Small intestine (tissue), 7 donors: ENCODE results near the gene SYNPO2. TPM values are rescaled to one million over a fixed set of nuclear protein-coding genes. Genes with fewer than 3 reads are reported as not detected.
"Not testable (repeated sequence)": the region's sequence is repeated elsewhere in the genome, so short reads cannot be mapped to it uniquely, and the experiment has no call there.

Experiments used
- DNase-seq, 2 donors: peaks; one replicate each; pipeline versions ENCODE4 v3.0.0 to v3.0.0-alpha.2; 2013
- FAIRE-seq: peaks from 2 replicates; lab custom pipeline; 2012; peaks lifted over from hg19 to GRCh38; lab: Jason Lieb, UNC
- H3K27ac ChIP-seq, 3 donors: one replicate each; pipeline ENCODE4 v1.5.1; 2013; ENCODE audit warnings: low read length in 2 of 3, mild to moderate bottlenecking in 2 of 3, control low read depth in 1 of 3, inconsistent platforms in 1 of 3, low read depth in 1 of 3, moderate library complexity in 1 of 3
- H3K27me3 ChIP-seq, 3 donors: one replicate each; pipeline ENCODE4 v1.6.1; 2013; ENCODE audit warnings: low read length in 3 of 3, inconsistent platforms in 1 of 3; ENCODE audit not compliant: control insufficient read depth in 3 of 3, insufficient read depth in 3 of 3
- H3K36me3 ChIP-seq, 3 donors: one replicate each; pipeline ENCODE4 v1.6.1; 2013; ENCODE audit warnings: low read length in 3 of 3, inconsistent platforms in 1 of 3, low read depth in 1 of 3, mild to moderate bottlenecking in 1 of 3, moderate library complexity in 1 of 3; ENCODE audit not compliant: control insufficient read depth in 3 of 3, insufficient read depth in 2 of 3
- H3K4me1 ChIP-seq, 3 donors: one replicate each; pipeline ENCODE4 v1.6.1; 2013; ENCODE audit warnings: low read length in 2 of 3, inconsistent platforms in 1 of 3, low read depth in 1 of 3, mild to moderate bottlenecking in 1 of 3, moderate library complexity in 1 of 3; ENCODE audit not compliant: control insufficient read depth in 3 of 3, insufficient read depth in 2 of 3
- H3K4me3 ChIP-seq, 3 donors: one replicate each; pipeline ENCODE4 v1.5.1; 2013; ENCODE audit warnings: low read length in 3 of 3, control low read depth in 1 of 3, inconsistent platforms in 1 of 3, low read depth in 1 of 3, mild to moderate bottlenecking in 1 of 3, moderate library complexity in 1 of 3
- H3K9me3 ChIP-seq, 2 donors: one replicate each; pipeline ENCODE4 v1.6.1; 2013; ENCODE audit warnings: low read depth in 1 of 2, low read length in 1 of 2; ENCODE audit not compliant: control insufficient read depth in 2 of 2, insufficient read depth in 1 of 2
- WGBS, 3 donors: extraction: QIAGEN DNeasy Blood & Tissue Kit; methylation state at CpG; one replicate each; pipeline ENCODE4 v1.1.7; 2013; 5-methylcytosine and 5-hydroxymethylcytosine counted together
- polyA plus RNA-seq, 4 donors: library from polyadenylated mRNA; stranded (reverse) in 3 of 4; unstranded in 1 of 4; fragments of 200-250 nt in 3 of 4; fragments of 120-200 nt in 1 of 4; gene quantifications; one replicate each; pipeline versions ENCODE4 v1.2.1 to v1.2.3, GENCODE V29; 2013
- donor health status: healthy with polysubstance abuse.
- donor health status: control.
- donor health status: control.
- donor health status: Bipolar disorder and iron deficiency.
- donor health status: healthy.

SYNPO2 gene
- polyA plus RNA-seq, 4 donors: 1.1 to 25.3 (median 10.1) TPM

- 66 to 86% (median 80%) methylated on average over 3 of the region's 3 CpGs for WGBS, 3 donors
- FAIRE-seq: no peak
- H3K4me1 ChIP-seq: no peaks in the 10 kb centered on the region
Measured at GRCh38 chr4:119040261-119040660, 151.6 kb downstream of the SYNPO2 start.

GRCh38 chr4:119040694-119041185 lies 152.1 kb downstream of the SYNPO2 start:
- no peaks in the 10 kb centered on the region for H3K27me3 ChIP-seq
- H3K9me3 ChIP-seq: no peaks in the 10 kb centered on the region
- no peaks in the 10 kb centered on the region for H3K4me1 ChIP-seq
- FAIRE-seq: no peak
- DNase-seq: no peak
- H3K36me3 ChIP-seq: no peaks in the 10 kb centered on the region
- H3K4me3 ChIP-seq: no peak overlapping the region
- peak overlapping the region in 2 of 3 donors; percentile 11 to 82 for H3K27ac ChIP-seq
- 65 to 89% (median 76%) methylated on average over 2 of the region's 2 CpGs for WGBS, 3 donors

More at GRCh38 chr4:119040261-119040660, 151.6 kb downstream of the SYNPO2 start:
- no peaks in the 10 kb centered on the region for H3K9me3 ChIP-seq
- H3K36me3 ChIP-seq: no peaks in the 10 kb centered on the region
- H3K4me3 ChIP-seq: no peak overlapping the region
- no peak for DNase-seq
- H3K27me3 ChIP-seq: no peaks in the 10 kb centered on the region
- peak overlapping the region in 1 of 3 donors; percentile 82 for H3K27ac ChIP-seq

GRCh38 chr4:119041396-119041795 lies 152.7 kb downstream of the SYNPO2 start:
- no peaks in the 10 kb centered on the region for H3K27me3 ChIP-seq
- H3K4me1 ChIP-seq: no peaks in the 10 kb centered on the region
- WGBS, 3 donors: 72 to 83% (median 80%) methylated on average over 2 of the region's 2 CpGs
- no peak for DNase-seq
- no peaks in the 10 kb centered on the region for H3K36me3 ChIP-seq
- no peak for FAIRE-seq
- H3K4me3 ChIP-seq: no peak overlapping the region
- no peaks in the 10 kb centered on the region for H3K9me3 ChIP-seq
- no peak overlapping the region for H3K27ac ChIP-seq

- WGBS, 3 donors: 0 to 3% (median 1%) methylated on average over 6 of the region's 6 CpGs
- no peaks in the 10 kb centered on the region for H3K9me3 ChIP-seq
- peak; percentile 59 for FAIRE-seq
- H3K4me1 ChIP-seq: no peaks in the 10 kb centered on the region
- no peak overlapping the region for H3K27ac ChIP-seq
- peak; percentile 74 to 84 for DNase-seq
- no peaks in the 10 kb centered on the region for H3K27me3 ChIP-seq
- no peaks in the 10 kb centered on the region for H3K36me3 ChIP-seq
- no peak overlapping the region for H3K4me3 ChIP-seq
Measured at GRCh38 chr4:119041951-119042560, 153.4 kb downstream of the SYNPO2 start.

- DNase-seq: no peak
Measured at GRCh38 chr4:119046263-119046662, 157.6 kb downstream of the SYNPO2 start.

GRCh38 chr4:119047059-119047458 lies 158.4 kb downstream of the SYNPO2 start:
- not testable (repeated sequence) for H3K4me3 ChIP-seq, H3K36me3 ChIP-seq, H3K27ac ChIP-seq, DNase-seq, FAIRE-seq, H3K27me3 ChIP-seq, H3K9me3 ChIP-seq, H3K4me1 ChIP-seq
- 90 to 91% (median 90%) methylated on average over 5 of the region's 5 CpGs for WGBS, 3 donors

More at GRCh38 chr4:119046263-119046662, 157.6 kb downstream of the SYNPO2 start:
- no peak overlapping the region for H3K4me3 ChIP-seq
- WGBS, 3 donors: 67 to 71% (median 70%) methylated on average over 4 of the region's 4 CpGs
- H3K27me3 ChIP-seq: no peaks in the 10 kb centered on the region
- no peak overlapping the region for H3K27ac ChIP-seq
- FAIRE-seq: no peak
- H3K9me3 ChIP-seq: no peaks in the 10 kb centered on the region
- no peaks in the 10 kb centered on the region for H3K4me1 ChIP-seq
- no peaks in the 10 kb centered on the region for H3K36me3 ChIP-seq

- no peak for FAIRE-seq
- DNase-seq: no peak
- Histone ChIP-seq H3K27ac (no peak overlapping the region), H3K27me3 (no peaks in the 10 kb centered on the region), H3K36me3 (no peaks in the 10 kb centered on the region), H3K4me1 (no peaks in the 10 kb centered on the region), H3K9me3 (no peaks in the 10 kb centered on the region), H3K4me3 (no peak overlapping the region)
Measured at GRCh38 chr4:119048446-119048845, 159.8 kb downstream of the SYNPO2 start.

- no peak overlapping the region for H3K27ac ChIP-seq
- no peaks in the 10 kb centered on the region for H3K27me3 ChIP-seq
- 70 to 84% (median 78%) methylated on average over 2 of the region's 2 CpGs for WGBS, 3 donors
- no peaks in the 10 kb centered on the region for H3K9me3 ChIP-seq
- FAIRE-seq: no peak
- no peak overlapping the region for H3K4me3 ChIP-seq
- no peaks in the 10 kb centered on the region for H3K4me1 ChIP-seq
- DNase-seq: no peak
- H3K36me3 ChIP-seq: no peaks in the 10 kb centered on the region
Measured at GRCh38 chr4:119049342-119049741, 160.7 kb downstream of the SYNPO2 start.
